HG03354 (cell line): ENCODE measurements around the gene CUBN.

ENCODE experiments used
- ATAC-seq: cut with Tn5 transposase; IDR thresholded peaks from one replicate; pipeline ENCODE4 v1.9.1; 2021; ENCODE audit warnings: mild to moderate bottlenecking; ENCODE audit not compliant: unreplicated experiment, poor library complexity, severe bottlenecking

The CUBN gene

DNA sequence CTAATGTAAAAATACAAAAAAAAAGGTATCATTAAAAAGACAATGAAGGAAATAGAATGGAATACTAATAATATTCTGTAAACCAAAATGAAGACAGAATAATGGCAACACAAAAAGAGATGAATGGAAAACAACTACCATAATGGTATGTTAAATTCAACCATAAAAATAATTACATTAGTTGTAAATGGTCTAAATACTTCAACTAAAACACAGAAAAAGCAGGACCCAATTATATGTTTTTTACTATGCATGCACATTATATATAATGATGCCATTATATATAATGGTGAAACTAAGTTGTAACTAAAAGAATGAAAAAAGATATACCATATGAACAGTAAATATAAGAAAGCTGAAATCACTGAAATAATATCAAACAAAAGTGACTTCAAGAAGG is 76.5 kb downstream of the CUBN start:
- no peak for ATAC-seq

- ATAC-seq, result no peak
These were observed 77.8 kb downstream of the CUBN start for GRCh38 chr10:17051851-17052250.

DNA sequence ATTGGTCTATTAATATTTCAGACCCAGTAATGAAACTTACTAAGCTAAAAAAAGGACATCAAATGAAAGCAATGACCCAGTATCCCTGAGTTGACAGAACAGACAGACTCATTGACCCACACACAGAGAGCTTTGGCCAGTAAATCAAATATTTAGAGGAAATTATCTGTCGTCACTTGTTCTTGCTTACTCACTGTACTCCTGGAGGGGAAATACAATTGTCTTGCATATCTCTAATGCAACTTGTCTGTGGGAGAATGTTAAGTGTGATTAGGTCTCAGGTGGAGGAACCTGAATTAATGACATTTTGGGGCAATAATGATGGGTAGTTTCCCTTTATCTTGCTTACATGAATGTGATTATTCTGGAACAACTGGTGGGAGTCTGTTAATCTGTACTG is 80.4 kb downstream of the CUBN start:
- no peak for ATAC-seq

DNA sequence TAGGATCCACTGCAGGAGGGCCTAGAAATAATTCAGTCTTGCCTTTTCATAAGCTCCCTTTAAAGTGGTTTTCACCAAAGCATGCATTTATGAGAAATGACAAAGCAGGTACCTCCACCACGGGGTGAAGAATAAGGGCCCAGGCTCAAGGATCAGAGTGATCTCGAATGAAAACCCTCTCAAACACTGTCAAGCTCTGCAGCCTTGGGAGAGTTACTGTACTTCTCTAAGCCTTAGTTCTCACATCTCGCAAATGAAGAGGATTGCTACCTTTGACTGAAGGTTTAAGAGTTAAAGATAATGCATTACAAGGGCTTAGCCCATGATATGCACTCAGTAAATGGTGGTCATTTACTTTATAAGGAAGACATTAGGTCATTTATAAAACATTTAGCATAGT is 81.7 kb downstream of the CUBN start:
- ATAC-seq, result no peak

- no peak for ATAC-seq
These were observed 82.6 kb downstream of the CUBN start for GRCh38 chr10:17046989-17047388.

GRCh38 chr10:17043586-17043985 is 86.0 kb downstream of the CUBN start:
- ATAC-seq, result no peak

- no peak for ATAC-seq
These were observed 87.7 kb downstream of the CUBN start for GRCh38 chr10:17041626-17042520.

DNA sequence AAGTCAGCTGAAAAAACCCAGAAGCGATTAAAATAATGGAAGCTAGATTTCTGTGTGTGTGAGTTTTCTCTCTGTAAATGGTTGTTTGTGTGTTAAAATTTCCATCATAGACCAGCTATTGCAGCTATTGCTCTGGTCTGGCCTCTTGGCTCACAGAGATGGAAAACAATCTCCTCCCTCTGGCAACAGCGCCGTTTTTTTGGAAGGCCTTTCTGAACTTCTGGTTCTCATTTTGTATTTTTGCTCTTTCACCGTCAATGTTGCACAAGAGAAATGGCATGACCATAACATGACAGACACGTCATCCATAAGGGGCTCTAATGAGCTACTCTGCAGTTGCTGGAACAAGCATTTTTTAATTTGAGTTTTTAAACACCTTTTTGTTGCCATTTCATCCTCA is 91.0 kb downstream of the CUBN start:
- no peak for ATAC-seq

DNA sequence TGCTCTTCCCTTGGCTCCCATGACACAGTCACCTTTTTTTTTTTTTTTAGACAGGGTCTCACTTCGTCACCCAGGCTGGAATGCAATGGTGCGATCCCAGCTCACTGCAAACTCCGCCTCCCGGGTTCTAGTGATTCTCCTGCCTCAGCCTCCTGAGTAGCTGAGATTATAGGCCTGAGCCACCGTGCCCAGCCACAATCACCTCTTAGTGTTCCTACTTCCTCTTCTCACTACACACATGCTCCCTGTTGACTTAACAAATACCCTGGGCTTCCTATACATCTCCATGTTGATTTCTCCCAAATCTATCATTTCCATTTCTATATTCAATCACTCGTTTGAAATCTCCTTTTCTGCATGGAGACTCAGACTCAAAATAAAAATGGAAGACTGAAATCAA is 91.7 kb downstream of the CUBN start:
- no peak for ATAC-seq

DNA sequence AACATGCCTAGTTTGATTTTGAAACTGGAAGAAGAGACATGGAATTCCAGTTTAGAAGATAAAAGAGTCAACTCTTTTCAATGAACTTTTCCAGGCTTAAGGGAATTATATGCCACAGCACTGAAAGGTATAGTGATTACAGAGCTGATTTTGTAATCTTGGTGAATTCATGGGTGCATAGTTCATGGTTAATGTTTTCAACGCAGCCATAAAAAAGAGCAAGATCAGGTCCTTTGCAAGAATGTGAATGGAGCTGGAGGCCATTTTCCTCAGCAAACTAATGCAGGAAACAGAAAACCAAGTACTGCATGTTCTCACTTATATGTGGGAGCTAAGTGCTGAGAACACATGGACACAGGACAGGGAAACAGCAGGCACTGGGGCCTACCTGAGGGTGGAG is 94.2 kb downstream of the CUBN start:
- no peak for ATAC-seq

GRCh38 chr10:17033529-17034260 is 95.9 kb downstream of the CUBN start:
- no peak for ATAC-seq

GRCh38 chr10:17031637-17032635 is 97.7 kb downstream of the CUBN start:
- no peak for ATAC-seq

GRCh38 chr10:17029581-17030271 is 99.9 kb downstream of the CUBN start:
- no peak for ATAC-seq

- ATAC-seq, result no peak
These were observed 100.4 kb downstream of the CUBN start for GRCh38 chr10:17029239-17029580.

GRCh38 chr10:17028798-17029197 is 100.8 kb downstream of the CUBN start:
- no peak for ATAC-seq

DNA sequence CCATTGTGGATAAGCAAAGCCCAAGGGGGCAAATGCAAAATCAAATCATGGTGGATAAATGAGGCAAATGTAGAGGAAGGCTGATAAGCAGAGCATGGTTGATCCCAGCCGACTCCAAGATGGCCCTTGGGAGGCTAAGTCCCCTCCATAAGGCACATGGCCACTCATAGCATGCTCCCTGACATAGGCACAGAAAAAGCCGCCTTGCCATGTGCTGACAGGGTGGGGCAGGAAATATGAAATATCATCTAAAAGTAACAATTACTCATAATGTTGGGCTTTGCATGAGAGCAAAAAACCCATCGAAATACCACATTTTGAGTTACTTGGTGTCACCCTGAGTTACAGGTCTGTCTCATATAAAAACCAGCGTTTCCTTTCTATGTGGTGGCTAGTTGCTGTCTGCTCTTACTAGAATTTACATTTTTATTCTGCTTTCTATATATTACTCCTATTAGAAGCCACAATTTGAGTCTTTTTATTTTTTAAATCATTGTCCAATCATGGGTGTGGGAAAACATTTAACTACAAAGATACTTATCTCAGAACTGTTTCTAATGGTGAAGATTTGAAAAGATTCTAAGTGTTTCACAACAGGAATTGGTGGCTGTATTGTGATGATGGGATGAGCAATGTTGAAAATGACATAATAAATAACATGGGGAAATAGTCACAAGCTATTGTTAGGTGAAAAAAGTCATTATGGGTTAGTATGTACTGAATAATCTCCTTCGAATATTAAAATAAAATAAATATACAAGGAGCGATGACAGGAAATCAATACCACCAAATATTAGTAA is 102.7 kb downstream of the CUBN start:
- ATAC-seq, result peak; percentile 61

- ATAC-seq, result no peak
These were observed 103.9 kb downstream of the CUBN start for GRCh38 chr10:17025444-17026295.

DNA sequence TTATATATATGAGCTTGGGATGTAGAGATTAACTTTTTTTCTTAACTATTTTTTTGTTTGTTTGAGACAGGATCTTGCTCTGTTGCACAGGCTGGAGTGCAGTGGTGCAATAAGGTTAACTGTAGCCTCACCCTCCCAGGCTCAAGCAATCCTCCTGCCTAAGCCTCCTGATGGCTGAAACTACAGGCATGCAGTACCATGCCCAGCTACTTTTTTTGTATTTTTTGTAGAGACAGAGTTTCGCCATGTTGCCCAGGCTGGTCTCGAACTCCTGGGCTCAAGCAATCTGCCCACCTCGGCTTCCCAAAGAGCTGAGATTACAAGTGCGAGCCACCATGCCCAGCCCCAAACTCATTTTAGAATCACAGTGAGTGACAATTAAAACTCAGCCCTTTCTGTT is 105.2 kb downstream of the CUBN start:
- no peak for ATAC-seq
